Fibroblast of lung (primary cell): ENCODE data around the gene LPIN1. TPM values are rescaled to one million over a fixed set of nuclear protein-coding genes. Genes with fewer than 3 reads are reported as not detected.

Source experiments
- DNase-seq, 2 donors: peaks; one replicate each; pipeline versions ENCODE4 v3.0.0 to v3.0.0-alpha.2; 2010; ENCODE audit warnings: low read depth in 2 of 2
- H2AFZ ChIP-seq: 2 replicates; pipeline ENCODE4 v1.5.1; 2012; ENCODE audit warnings: low read length, control low read depth, inconsistent platforms
- H3K27ac ChIP-seq: 2 replicates; pipeline ENCODE4 v1.5.1; 2011; ENCODE audit warnings: low read length, control low read depth; ENCODE audit not compliant: insufficient read depth
- H3K27me3 ChIP-seq: 2 replicates; pipeline ENCODE4 v1.5.1; 2011; ENCODE audit warnings: mild to moderate bottlenecking, low read length; ENCODE audit not compliant: control insufficient read depth, insufficient read depth
- H3K36me3 ChIP-seq: 2 replicates; pipeline ENCODE4 v1.5.1; 2011; ENCODE audit warnings: low read length; ENCODE audit not compliant: control insufficient read depth, insufficient read depth
- H3K4me1 ChIP-seq: 2 replicates; pipeline ENCODE4 v1.5.1; 2011; ENCODE audit warnings: low read length; ENCODE audit not compliant: control insufficient read depth, insufficient read depth; ENCODE audit errors: extremely low read depth
- H3K4me2 ChIP-seq: 2 replicates; pipeline ENCODE4 v1.5.1; 2011; ENCODE audit warnings: low read length, control low read depth; ENCODE audit not compliant: insufficient read depth; ENCODE audit errors: extremely low read depth
- H3K4me3 ChIP-seq, 4 experiments: fragments of 200-600 bp in 1 of 4; sonication (generic) in 1 of 4; replicated peaks in 1 of 4; 2 replicates each; pipeline ENCODE4 v1.5.1; 2011 to 2016; ENCODE audit warnings: low read length in 4 of 4, low read depth in 3 of 4, mild to moderate bottlenecking in 3 of 4, control low read depth in 2 of 4, inconsistent platforms in 1 of 4, mixed read lengths in 1 of 4; ENCODE audit not compliant: insufficient read depth in 1 of 4; ENCODE audit errors: control extremely low read depth in 1 of 4
- H3K79me2 ChIP-seq: 2 replicates; pipeline ENCODE4 v1.5.1; 2012; ENCODE audit warnings: mild to moderate bottlenecking, low read length, inconsistent platforms; ENCODE audit not compliant: control insufficient read depth, insufficient read depth
- H3K9ac ChIP-seq: 2 replicates; pipeline ENCODE4 v1.5.1; 2011; ENCODE audit warnings: mild to moderate bottlenecking, low read length, control low read depth; ENCODE audit not compliant: insufficient read depth
- H3K9me3 ChIP-seq: 2 replicates; pipeline ENCODE4 v1.5.1; 2012; ENCODE audit warnings: low read depth, low read length; ENCODE audit not compliant: control insufficient read depth, insufficient read depth
- H4K20me1 ChIP-seq: 2 replicates; pipeline ENCODE4 v1.5.1; 2011; ENCODE audit warnings: low read length; ENCODE audit not compliant: control insufficient read depth, insufficient read depth; ENCODE audit errors: extremely low read depth
- CTCF ChIP-seq, 2 donors: IDR thresholded peaks in 1 of 2; conservative IDR thresholded peaks in 1 of 2; 1 replicate in 1 of 2; 2 replicates in 1 of 2; pipeline ENCODE4 v1.5.1; 2011 to 2012; ENCODE audit warnings: low read length in 2 of 2, control low read depth in 1 of 2, inconsistent platforms in 1 of 2, low read depth in 1 of 2, mild to moderate bottlenecking in 1 of 2
- EZH2 ChIP-seq: IDR thresholded peaks from 2 replicates; pipeline ENCODE4 v1.5.1; 2012; ENCODE audit warnings: low read length, control low read depth, mild to moderate bottlenecking; ENCODE audit errors: missing control alignments
- polyA plus RNA-seq, 2 donors: library from polyadenylated mRNA; depleted of rRNA in 1 of 2; stranded (reverse) in 1 of 2; unstranded in 1 of 2; fragments of >200 nt; gene quantifications; 2 replicates each; pipeline ENCODE4 v1.2.1, GENCODE V29; 2011 to 2012; ENCODE audit warnings: missing spikeins in 1 of 2
- total RNA-seq: library from RNA; depleted of rRNA; stranded (reverse); fragments of >200 nt; gene quantifications from 2 replicates; pipeline ENCODE4 v1.2.1, GENCODE V29; 2014

Gene LPIN1
- total and polyA plus RNA-seq, 2 donors (not counting 1 experiment from before 2014, with no cell fraction given) = 87.8 to 205 TPM

- no peaks in the 10 kb centered on the region for H4K20me1 ChIP-seq
Observed at GRCh38 chr2:11874861-11875260, 128.4 kb downstream of the LPIN1 start.

DNA sequence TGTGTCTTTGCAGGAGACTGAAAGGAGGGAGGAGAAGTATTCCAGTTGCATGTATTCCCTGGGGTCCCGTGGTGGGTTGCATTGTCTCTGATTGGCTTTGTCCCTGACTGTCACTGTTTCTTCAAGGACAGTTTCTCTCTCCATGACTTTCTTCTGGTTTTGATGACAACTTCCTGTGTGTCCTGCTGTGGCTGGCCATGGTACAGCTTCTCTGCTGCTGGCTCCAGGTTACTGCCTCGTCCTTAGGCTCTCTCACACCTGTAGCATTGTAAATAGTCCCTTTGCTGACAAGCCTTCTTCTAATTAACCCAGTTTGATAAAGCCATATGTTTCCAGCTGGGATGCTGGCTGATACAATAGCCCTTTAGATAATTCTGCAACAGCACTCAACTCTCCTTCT is 129.0 kb downstream of the LPIN1 start:
- no peaks in the 10 kb centered on the region for H3K9me3 ChIP-seq
- H3K4me3 ChIP-seq = no peak overlapping the region

More at GRCh38 chr2:11874861-11875260, 128.4 kb downstream of the LPIN1 start:
- Histone ChIP-seq H3K4me2 (no peak overlapping the region), H3K79me2 (no peaks in the 10 kb centered on the region), H2AFZ (no peak overlapping the region), H3K36me3 (no peaks in the 10 kb centered on the region), H3K4me1 (no peaks in the 10 kb centered on the region), H3K9ac (no peak overlapping the region), H3K4me3 (no peak overlapping the region), H3K27ac (no peak overlapping the region), H3K27me3 (no peaks in the 10 kb centered on the region), H3K9me3 (no peaks in the 10 kb centered on the region)
- TF ChIP-seq CTCF (conservative IDR thresholded peaks at IDR 0.05 in 1 of 2, IDR thresholded peaks at IDR 0.05 in 1 of 2; ENCODE audit: low read depth in 1 of 2, low read length in 2 of 2) (no peak), EZH2 (no peak)
- DNase-seq = no peak

DNA sequence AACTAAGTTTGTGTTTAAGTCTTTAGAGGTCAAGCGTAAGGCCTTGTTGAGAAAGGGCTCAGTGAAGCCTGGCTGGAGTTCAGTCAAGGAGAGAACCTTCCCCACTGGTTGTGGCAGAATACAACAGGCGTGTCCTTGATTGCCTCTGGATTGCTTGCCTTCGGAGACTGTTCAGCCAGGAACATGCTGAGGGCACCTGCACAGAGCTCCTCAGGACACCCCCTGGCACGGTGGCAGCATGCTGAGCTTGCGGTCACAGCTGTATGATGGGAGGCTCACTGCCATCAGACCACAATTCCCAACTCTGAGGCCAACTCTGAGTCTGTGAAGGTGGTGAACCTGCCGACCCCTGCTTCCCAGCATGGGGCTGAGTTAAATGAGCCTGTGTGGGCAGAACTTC is 130.0 kb downstream of the LPIN1 start:
- Histone ChIP-seq H3K9me3 (no peaks in the 10 kb centered on the region), H3K4me3 (no peak overlapping the region), H3K27ac (no peak overlapping the region), H3K36me3 (no peaks in the 10 kb centered on the region), H3K79me2 (no peaks in the 10 kb centered on the region), H3K9ac (no peak overlapping the region), H3K4me1 (no peaks in the 10 kb centered on the region), H3K4me2 (no peak overlapping the region), H4K20me1 (no peaks in the 10 kb centered on the region), H3K27me3 (no peaks in the 10 kb centered on the region), H2AFZ (no peak overlapping the region)
- TF ChIP-seq CTCF (conservative IDR thresholded peaks at IDR 0.05 in 1 of 2, IDR thresholded peaks at IDR 0.05 in 1 of 2; ENCODE audit: low read depth in 1 of 2, low read length in 2 of 2) (no peak), EZH2 (no peak)
- no peak for DNase-seq

More for the DNA sequence above, 129.0 kb downstream of the LPIN1 start:
- no peaks in the 10 kb centered on the region for H3K4me1 ChIP-seq
- no peak for DNase-seq
- no peaks in the 10 kb centered on the region for H3K36me3 ChIP-seq
- H2AFZ ChIP-seq = no peak overlapping the region
- no peak for TF ChIP-seq CTCF (conservative IDR thresholded peaks at IDR 0.05 in 1 of 2, IDR thresholded peaks at IDR 0.05 in 1 of 2; ENCODE audit: low read depth in 1 of 2, low read length in 2 of 2)
- TF ChIP-seq EZH2 = no peak
- no peaks in the 10 kb centered on the region for H3K27me3 ChIP-seq
- no peak overlapping the region for H3K27ac ChIP-seq
- H3K79me2 ChIP-seq = no peaks in the 10 kb centered on the region
- H4K20me1 ChIP-seq = no peaks in the 10 kb centered on the region
- no peak overlapping the region for H3K9ac ChIP-seq
- H3K4me2 ChIP-seq = no peak overlapping the region
